Transverse colon (tissue), 4 donors: ENCODE results near the gene SP9. TPM values are rescaled to one million over a fixed set of nuclear protein-coding genes. Genes with fewer than 3 reads are reported as not detected.

ENCODE experiments used
- DNase-seq: peaks from one replicate; pipeline ENCODE4 v3.0.0-alpha.2; 2019
- H3K27ac ChIP-seq, 4 donors: fragments of 200-600 bp; sonication (generic); 2 replicates each; pipeline ENCODE4 v1.5.1; 2016 to 2018; ENCODE audit warnings: inconsistent platforms in 4 of 4
- H3K27me3 ChIP-seq: fragments of 200-600 bp; sonication (generic); 2 replicates; pipeline ENCODE4 v1.5.1; 2017; ENCODE audit warnings: inconsistent platforms
- H3K36me3 ChIP-seq, 4 donors: fragments of 200-600 bp; sonication (generic); 2 replicates each; pipeline ENCODE4 v1.5.1; 2017 to 2019; ENCODE audit warnings: inconsistent platforms in 4 of 4
- H3K4me1 ChIP-seq, 4 donors: fragments of 200-600 bp; sonication (generic); 2 replicates each; pipeline ENCODE4 v1.5.1; 2017 to 2020; ENCODE audit warnings: inconsistent platforms in 4 of 4
- H3K4me3 ChIP-seq, 4 donors: fragments of 200-600 bp; sonication (generic); 1 replicate in 1 of 4; 2 replicates in 3 of 4; pipeline versions ENCODE4 v1.5.1 to v1.6.1; 2017 to 2019; ENCODE audit warnings: inconsistent platforms in 4 of 4
- H3K9me3 ChIP-seq, 2 donors: fragments of 200-600 bp; sonication (generic); 2 replicates each; pipeline ENCODE4 v1.5.1; 2017 to 2019; ENCODE audit warnings: inconsistent platforms in 2 of 2
- EP300 ChIP-seq: sonication (generic); formaldehyde crosslinking; IDR thresholded peaks from one replicate; pipeline ENCODE4 v1.6.1; 2017; ENCODE audit warnings: antibody characterized with exemption, low read depth
- POLR2A ChIP-seq: fragments of 450-650 bp; IDR thresholded peaks from one replicate; pipeline ENCODE4 v1.6.1; 2016; ENCODE audit warnings: antibody characterized with exemption, mild to moderate bottlenecking, moderate library complexity
- POLR2AphosphoS5 ChIP-seq, 3 donors: sonication (generic); formaldehyde crosslinking; IDR thresholded peaks; one replicate each; pipeline ENCODE4 v1.6.1; 2016; ENCODE audit warnings: antibody characterized with exemption in 3 of 3
- WGBS, 2 donors: methylation state at CpG; one replicate each; pipeline ENCODE4 v1.1.5; 2018; ENCODE audit warnings: low coverage in 1 of 2; 5-methylcytosine and 5-hydroxymethylcytosine counted together
- in situ Hi-C, 4 donors: fragments of 200-750 bp; cut with MboI; loops; one replicate each; pipeline versions ENCODE4 v1.15.0 to v1.15.1; 2017; ENCODE audit warnings: low sequenced_read_pairs in 3 of 4, low pct_ligation_motif_present in 1 of 4, low pct_unique_long_range_greater_than_20kb in 1 of 4
- intact Hi-C: fragments of 100-400 bp; cut with DNase I; formaldehyde crosslinking; loops from one replicate; pipeline ENCODE4 v1.15.1; 2023; ENCODE audit warnings: low total_unique reads
- total RNA-seq, 4 donors: library from RNA; depleted of rRNA; stranded (reverse); fragments of >200 nt; gene quantifications; one replicate each; pipeline ENCODE4 v1.1.0, GENCODE V29; 2016
- TF ChIP-seq, protein P1 (sequence below), 5 experiments: fragments of 200-600 bp in 3 of 5; fragments of 450-650 bp in 2 of 5; sonication (generic) in 3 of 5; IDR thresholded peaks; 1 replicate in 2 of 5; 2 replicates in 3 of 5; pipeline ENCODE4 v1.5.1; 2016 to 2017; ENCODE audit warnings: antibody characterized with exemption in 5 of 5, inconsistent platforms in 3 of 5, mild to moderate bottlenecking in 2 of 5, moderate library complexity in 1 of 5

SP9 gene
- total RNA-seq, 4 donors from 2014 or later = not detected

- no peak overlapping the region for H3K27ac ChIP-seq
- in situ Hi-C loops = loop anchor here (25.0 kb wide), 4 partner anchors 166 to 1316 kb away; no protein-coding TSS in a partner anchor
- no peaks in the 10 kb centered on the region for H3K9me3 ChIP-seq
- no peak for DNase-seq
- H3K4me1 ChIP-seq = peaks cover 27 to 47% (median 30%) of the 10 kb centered on the region in 4 donors
- H3K36me3 ChIP-seq = no peaks in the 10 kb centered on the region
- TF ChIP-seq POLR2AphosphoS5 (IDR thresholded peaks at IDR 0.05) = no peak
- TF ChIP-seq EP300 = no peak
- TF ChIP-seq, protein P1, sequence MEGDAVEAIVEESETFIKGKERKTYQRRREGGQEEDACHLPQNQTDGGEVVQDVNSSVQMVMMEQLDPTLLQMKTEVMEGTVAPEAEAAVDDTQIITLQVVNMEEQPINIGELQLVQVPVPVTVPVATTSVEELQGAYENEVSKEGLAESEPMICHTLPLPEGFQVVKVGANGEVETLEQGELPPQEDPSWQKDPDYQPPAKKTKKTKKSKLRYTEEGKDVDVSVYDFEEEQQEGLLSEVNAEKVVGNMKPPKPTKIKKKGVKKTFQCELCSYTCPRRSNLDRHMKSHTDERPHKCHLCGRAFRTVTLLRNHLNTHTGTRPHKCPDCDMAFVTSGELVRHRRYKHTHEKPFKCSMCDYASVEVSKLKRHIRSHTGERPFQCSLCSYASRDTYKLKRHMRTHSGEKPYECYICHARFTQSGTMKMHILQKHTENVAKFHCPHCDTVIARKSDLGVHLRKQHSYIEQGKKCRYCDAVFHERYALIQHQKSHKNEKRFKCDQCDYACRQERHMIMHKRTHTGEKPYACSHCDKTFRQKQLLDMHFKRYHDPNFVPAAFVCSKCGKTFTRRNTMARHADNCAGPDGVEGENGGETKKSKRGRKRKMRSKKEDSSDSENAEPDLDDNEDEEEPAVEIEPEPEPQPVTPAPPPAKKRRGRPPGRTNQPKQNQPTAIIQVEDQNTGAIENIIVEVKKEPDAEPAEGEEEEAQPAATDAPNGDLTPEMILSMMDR (IDR thresholded peaks at IDR 0.05) = no peak
- TF ChIP-seq POLR2A = no peak
- 0 to 11% methylated on average over 3 to 44 of the region's 44 CpGs for WGBS, 2 donors
- H3K27me3 ChIP-seq = peaks cover 100% of the 10 kb centered on the region
- no peak overlapping the region for H3K4me3 ChIP-seq
- intact Hi-C loops = no loop called here
Observed at GRCh38 chr2:174328114-174328960, 6.4 kb upstream of the SP9 start.

DNA sequence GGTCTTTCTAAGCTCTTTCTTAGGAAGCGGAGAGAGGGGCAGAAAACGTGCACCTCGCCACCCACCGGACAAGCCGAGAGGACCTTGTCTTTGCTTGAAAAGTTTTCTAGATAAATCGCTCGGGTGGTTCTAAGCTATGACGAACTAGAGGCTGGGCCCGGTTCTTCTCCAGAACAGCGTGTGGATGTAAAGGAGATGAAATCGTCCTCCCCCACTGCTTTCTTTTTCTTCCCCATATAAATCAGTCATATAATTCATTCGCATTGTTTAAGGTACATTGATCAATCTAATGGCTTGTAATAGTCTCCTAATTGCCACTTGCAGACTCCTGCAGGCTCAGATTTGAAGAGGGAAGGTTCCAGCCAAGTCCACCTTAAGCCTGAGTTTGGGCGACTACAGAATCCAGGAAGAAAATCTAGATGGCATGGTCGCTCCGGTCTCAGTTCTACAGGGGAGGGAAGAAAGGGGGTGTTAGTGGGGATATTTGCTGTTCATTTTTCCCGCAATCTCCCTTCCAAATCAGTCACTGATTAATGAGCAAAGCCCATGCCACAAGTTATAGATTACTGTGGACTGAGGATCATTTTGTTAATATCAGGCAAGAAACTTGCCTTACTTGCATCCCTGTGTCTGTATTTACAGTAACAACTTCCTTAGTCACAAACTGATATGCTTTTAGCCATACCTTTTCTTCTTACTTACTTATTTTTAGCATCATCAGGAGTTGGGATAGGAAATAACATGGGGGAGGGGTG lies 5.6 kb upstream of the SP9 start:
- TF ChIP-seq POLR2AphosphoS5 (IDR thresholded peaks at IDR 0.05) = no peak
- no peak for TF ChIP-seq POLR2A
- TF ChIP-seq, protein P1 (IDR thresholded peaks at IDR 0.05) = no peak
- no peak for TF ChIP-seq EP300
- no peak for DNase-seq
- Histone ChIP-seq H3K4me1 (peaks cover 27 to 54% (median 33%) of the 10 kb centered on the region in 4 donors), H3K36me3 (no peaks in the 10 kb centered on the region), H3K9me3 (no peaks in the 10 kb centered on the region), H3K27ac (no peak overlapping the region), H3K4me3 (no peak overlapping the region), H3K27me3 (peaks cover 100% of the 10 kb centered on the region)
- 18 to 25% methylated on average over 9 to 16 of the region's 16 CpGs for WGBS, 2 donors
- intact Hi-C loops = no loop called here
- in situ Hi-C loops = loop anchor here (25.0 kb wide), 4 partner anchors 167 to 1317 kb away; no protein-coding TSS in a partner anchor

DNA sequence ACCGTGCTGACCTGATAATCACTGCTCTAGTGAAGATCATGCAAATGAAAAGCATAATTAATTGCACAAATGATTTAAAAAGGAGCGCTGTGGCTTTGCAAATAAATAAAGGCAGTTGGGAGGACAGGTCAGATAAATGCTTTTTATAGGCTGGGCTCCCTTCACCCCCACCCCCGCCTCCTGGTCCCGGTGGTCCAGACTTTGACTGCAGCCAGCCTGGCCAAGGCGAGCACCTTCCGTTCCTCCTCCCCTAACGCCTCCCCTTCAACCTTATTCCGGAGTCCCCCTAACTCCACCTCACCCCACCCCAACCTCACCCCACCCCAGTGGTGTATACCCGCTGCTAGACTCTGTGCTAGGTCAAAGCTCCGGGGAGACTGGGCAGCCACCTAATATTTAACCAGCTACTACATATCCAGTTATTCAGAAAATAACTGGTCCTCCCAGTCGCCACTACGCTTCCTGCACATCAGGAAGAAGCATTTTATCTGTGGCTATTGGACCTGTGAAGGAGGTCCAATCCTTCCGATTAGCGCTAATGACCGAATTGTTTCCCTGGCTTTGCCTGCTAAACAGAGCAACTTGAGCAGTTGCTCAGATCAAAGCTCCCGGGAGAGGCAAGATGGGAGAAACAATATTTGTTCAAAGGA lies 3.7 kb upstream of the SP9 start:
- Histone ChIP-seq H3K27me3 (peaks cover 100% of the 10 kb centered on the region), H3K36me3 (no peaks in the 10 kb centered on the region), H3K4me3 (no peak overlapping the region), H3K4me1 (peaks cover 35 to 69% (median 47%) of the 10 kb centered on the region in 4 donors), H3K9me3 (no peaks in the 10 kb centered on the region), H3K27ac (no peak overlapping the region)
- in situ Hi-C loops (loop anchor here (25.0 kb wide), 4 partner anchors 169 to 1319 kb away; no protein-coding TSS in a partner anchor), intact Hi-C loops (no loop called here)
- TF ChIP-seq POLR2A (no peak), EP300 (no peak), POLR2AphosphoS5 (IDR thresholded peaks at IDR 0.05) (no peak)
- TF ChIP-seq, protein P1 (IDR thresholded peaks at IDR 0.05) = no peak
- 19 to 22% methylated on average over 10 to 16 of the region's 16 CpGs for WGBS, 2 donors
- no peak for DNase-seq
